OCI-LY1 (cell line): ENCODE measurements around the gene NR6A1.

ENCODE experiments used
- H2AFZ ChIP-seq: fragments of 200-600 bp; sonication (generic), shearing (Covaris generic); 2 replicates; pipeline ENCODE4 v1.6.0; 2014; ENCODE audit warnings: antibody characterized with exemption, mild to moderate bottlenecking, low read length
- H3F3A ChIP-seq: fragments of 200-600 bp; sonication (generic), shearing (Covaris generic); 2 replicates; pipeline ENCODE4 v1.6.0; 2014; ENCODE audit warnings: mild to moderate bottlenecking, antibody characterized with exemption, low read length, moderate library complexity; ENCODE audit not compliant: insufficient read depth
- H3K27ac ChIP-seq: fragments of 200-600 bp; sonication (generic); 2 replicates; pipeline ENCODE4 v1.5.1; 2014; ENCODE audit warnings: low read length, mixed run types, mild to moderate bottlenecking, low read depth; ENCODE audit not compliant: poor library complexity, severe bottlenecking
- H3K27me3 ChIP-seq: fragments of 200-600 bp; sonication (generic); 2 replicates; pipeline ENCODE4 v1.6.0; 2014; ENCODE audit warnings: antibody characterized with exemption, mild to moderate bottlenecking, low read length, moderate library complexity; ENCODE audit not compliant: insufficient read depth
- H3K36me3 ChIP-seq: fragments of 200-600 bp; sonication (generic); 2 replicates; pipeline ENCODE4 v1.6.1; 2014; ENCODE audit warnings: mild to moderate bottlenecking, antibody characterized with exemption, low read length, moderate library complexity, mixed read lengths; ENCODE audit not compliant: insufficient read depth
- H3K4me1 ChIP-seq: fragments of 200-600 bp; sonication (generic); 2 replicates; pipeline ENCODE4 v1.5.1; 2014; ENCODE audit warnings: mild to moderate bottlenecking, low read length, moderate library complexity; ENCODE audit not compliant: insufficient read depth, severe bottlenecking
- H3K4me2 ChIP-seq: fragments of 200-600 bp; sonication (generic), shearing (Covaris generic); 2 replicates; pipeline ENCODE4 v1.6.1; 2014; ENCODE audit warnings: low read length
- H3K4me3 ChIP-seq: fragments of 200-600 bp; sonication (generic); 2 replicates; pipeline ENCODE4 v1.5.1; 2014; ENCODE audit warnings: low read length, low read depth, mild to moderate bottlenecking, mixed read lengths; ENCODE audit not compliant: poor library complexity, severe bottlenecking
- H3K79me2 ChIP-seq: fragments of 200-600 bp; shearing (Covaris generic); 2 replicates; pipeline ENCODE4 v1.6.1; 2016; ENCODE audit warnings: mixed run types, low read length, mixed read lengths; ENCODE audit not compliant: insufficient read depth
- H3K9ac ChIP-seq: fragments of 200-600 bp; sonication (generic), shearing (Covaris generic); 2 replicates; pipeline ENCODE4 v1.6.1; 2014; ENCODE audit warnings: mild to moderate bottlenecking, low read length, mixed read lengths
- H3K9me2 ChIP-seq: fragments of 200-600 bp; sonication (generic), shearing (Covaris generic); 2 replicates; pipeline ENCODE4 v1.6.1; 2014; ENCODE audit warnings: low read depth, mild to moderate bottlenecking, low read length, mixed read lengths
- H3K9me3 ChIP-seq: fragments of 200-600 bp; shearing (Covaris generic); 2 replicates; pipeline ENCODE4 v1.6.1; 2014; ENCODE audit warnings: low read length, mixed read lengths
- H4K20me1 ChIP-seq: fragments of 200-600 bp; sonication (generic), shearing (Covaris generic); 2 replicates; pipeline ENCODE4 v1.6.0; 2016; ENCODE audit warnings: mild to moderate bottlenecking, low read length; ENCODE audit not compliant: insufficient read depth
- EZH2 ChIP-seq: fragments of 200-600 bp; sonication (generic), shearing (Covaris generic); IDR thresholded peaks from 2 replicates; pipeline ENCODE4 v1.8.0; 2017; ENCODE audit warnings: borderline replicate concordance, mixed run types, mild to moderate bottlenecking, antibody characterized with exemption, low read length, moderate library complexity, mixed read lengths
- TF ChIP-seq, protein P1 (sequence below): fragments of 200-600 bp; sonication (generic), shearing (Covaris generic); IDR thresholded peaks from 2 replicates; pipeline ENCODE4 v1.5.1; 2017; ENCODE audit warnings: mild to moderate bottlenecking, antibody characterized with exemption, low read length, moderate library complexity, mixed read lengths

The NR6A1 gene

DNA sequence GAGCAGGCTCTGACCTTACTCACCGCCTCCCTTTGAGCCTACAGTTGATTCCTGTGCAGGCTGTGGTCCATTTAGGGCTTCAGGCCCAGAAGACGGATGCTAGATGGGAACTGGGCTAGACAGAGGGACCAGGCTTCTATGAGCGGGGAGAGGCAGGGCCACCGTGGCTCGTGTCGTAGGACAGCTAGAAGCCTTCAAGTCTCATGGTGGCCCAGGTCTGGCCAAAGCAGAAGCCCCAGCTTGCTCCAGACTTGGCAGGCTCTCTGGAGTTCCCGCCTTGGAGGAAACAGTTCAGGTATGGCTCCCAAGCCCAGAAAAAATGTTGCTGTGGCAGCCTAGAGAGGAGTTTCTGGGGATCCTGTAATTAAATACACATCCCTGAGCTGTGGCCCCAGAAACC, 253.0 kb downstream of the NR6A1 start:
- no peak overlapping the region for H3K4me3 ChIP-seq
- no peak overlapping the region for H3K27ac ChIP-seq
- H3K27me3 ChIP-seq: no peaks in the 10 kb centered on the region
- H3K9me2 ChIP-seq: no peaks in the 10 kb centered on the region
- H3K9me3 ChIP-seq: no peaks in the 10 kb centered on the region
- H4K20me1 ChIP-seq: no peaks in the 10 kb centered on the region
- no peaks in the 10 kb centered on the region for H3K79me2 ChIP-seq
- H3K36me3 ChIP-seq: no peaks in the 10 kb centered on the region; the same call in 1 of the 2 replicates
- no peaks in the 10 kb centered on the region for H3F3A ChIP-seq
- H3K9ac ChIP-seq: no peak overlapping the region
- no peak overlapping the region for H2AFZ ChIP-seq
- H3K4me1 ChIP-seq: no peaks in the 10 kb centered on the region
- TF ChIP-seq EZH2: no peak
- TF ChIP-seq, protein P1, sequence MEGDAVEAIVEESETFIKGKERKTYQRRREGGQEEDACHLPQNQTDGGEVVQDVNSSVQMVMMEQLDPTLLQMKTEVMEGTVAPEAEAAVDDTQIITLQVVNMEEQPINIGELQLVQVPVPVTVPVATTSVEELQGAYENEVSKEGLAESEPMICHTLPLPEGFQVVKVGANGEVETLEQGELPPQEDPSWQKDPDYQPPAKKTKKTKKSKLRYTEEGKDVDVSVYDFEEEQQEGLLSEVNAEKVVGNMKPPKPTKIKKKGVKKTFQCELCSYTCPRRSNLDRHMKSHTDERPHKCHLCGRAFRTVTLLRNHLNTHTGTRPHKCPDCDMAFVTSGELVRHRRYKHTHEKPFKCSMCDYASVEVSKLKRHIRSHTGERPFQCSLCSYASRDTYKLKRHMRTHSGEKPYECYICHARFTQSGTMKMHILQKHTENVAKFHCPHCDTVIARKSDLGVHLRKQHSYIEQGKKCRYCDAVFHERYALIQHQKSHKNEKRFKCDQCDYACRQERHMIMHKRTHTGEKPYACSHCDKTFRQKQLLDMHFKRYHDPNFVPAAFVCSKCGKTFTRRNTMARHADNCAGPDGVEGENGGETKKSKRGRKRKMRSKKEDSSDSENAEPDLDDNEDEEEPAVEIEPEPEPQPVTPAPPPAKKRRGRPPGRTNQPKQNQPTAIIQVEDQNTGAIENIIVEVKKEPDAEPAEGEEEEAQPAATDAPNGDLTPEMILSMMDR: no peak
- no peak overlapping the region for H3K4me2 ChIP-seq

GRCh38 chr9:124517600-124517999, 253.5 kb downstream of the NR6A1 start:
- Histone ChIP-seq H3K79me2 (no peaks in the 10 kb centered on the region), H3K27ac (no peak overlapping the region), H3K9me2 (no peaks in the 10 kb centered on the region), H3K4me2 (no peak overlapping the region), H2AFZ (no peak overlapping the region), H3K9me3 (no peaks in the 10 kb centered on the region), H3K27me3 (no peaks in the 10 kb centered on the region), H3K9ac (no peak overlapping the region), H3K4me1 (no peaks in the 10 kb centered on the region), H3K4me3 (no peak overlapping the region), H3K36me3 (no peaks in the 10 kb centered on the region; the same call in 1 of the 2 replicates), H4K20me1 (no peaks in the 10 kb centered on the region), H3F3A (no peaks in the 10 kb centered on the region)
- TF ChIP-seq EZH2: no peak
- TF ChIP-seq, protein P1: no peak

- Histone ChIP-seq H2AFZ (no peak overlapping the region), H3K27ac (no peak overlapping the region), H4K20me1 (no peaks in the 10 kb centered on the region), H3K36me3 (no peaks in the 10 kb centered on the region), H3K4me1 (no peaks in the 10 kb centered on the region), H3K9me3 (no peaks in the 10 kb centered on the region), H3K4me2 (no peak overlapping the region), H3K9ac (no peak overlapping the region), H3F3A (no peaks in the 10 kb centered on the region), H3K27me3 (no peaks in the 10 kb centered on the region), H3K4me3 (no peak overlapping the region), H3K79me2 (no peaks in the 10 kb centered on the region), H3K9me2 (no peaks in the 10 kb centered on the region)
- TF ChIP-seq, protein P1: no peak
- TF ChIP-seq EZH2: no peak
Measured at GRCh38 chr9:124514874-124515273, 256.2 kb downstream of the NR6A1 start.
